CD4-positive, alpha-beta T cell treated with Interferon gamma for 1 hour (primary cell): ENCODE measurements around the gene PGM1.

ENCODE experiments used
- DNase-seq: peaks from one replicate; pipeline ENCODE4 v3.0.0-alpha.2; 2020

The PGM1 gene

GRCh38 chr1:63705078-63705477 is 111.9 kb downstream of the PGM1 start:
- no peak for DNase-seq

GRCh38 chr1:63709267-63709828 is 116.1 kb downstream of the PGM1 start:
- DNase-seq = no peak
